ENCODE data around the gene BAG5.
A peak's percentile ranks its signal among the peaks of the same experiment; 100 is the strongest.
"Not testable (repeated sequence)": the region's sequence is repeated elsewhere in the genome, so short reads cannot be mapped to it uniquely, and the experiment has no call there.

The BAG5 gene

DNA sequence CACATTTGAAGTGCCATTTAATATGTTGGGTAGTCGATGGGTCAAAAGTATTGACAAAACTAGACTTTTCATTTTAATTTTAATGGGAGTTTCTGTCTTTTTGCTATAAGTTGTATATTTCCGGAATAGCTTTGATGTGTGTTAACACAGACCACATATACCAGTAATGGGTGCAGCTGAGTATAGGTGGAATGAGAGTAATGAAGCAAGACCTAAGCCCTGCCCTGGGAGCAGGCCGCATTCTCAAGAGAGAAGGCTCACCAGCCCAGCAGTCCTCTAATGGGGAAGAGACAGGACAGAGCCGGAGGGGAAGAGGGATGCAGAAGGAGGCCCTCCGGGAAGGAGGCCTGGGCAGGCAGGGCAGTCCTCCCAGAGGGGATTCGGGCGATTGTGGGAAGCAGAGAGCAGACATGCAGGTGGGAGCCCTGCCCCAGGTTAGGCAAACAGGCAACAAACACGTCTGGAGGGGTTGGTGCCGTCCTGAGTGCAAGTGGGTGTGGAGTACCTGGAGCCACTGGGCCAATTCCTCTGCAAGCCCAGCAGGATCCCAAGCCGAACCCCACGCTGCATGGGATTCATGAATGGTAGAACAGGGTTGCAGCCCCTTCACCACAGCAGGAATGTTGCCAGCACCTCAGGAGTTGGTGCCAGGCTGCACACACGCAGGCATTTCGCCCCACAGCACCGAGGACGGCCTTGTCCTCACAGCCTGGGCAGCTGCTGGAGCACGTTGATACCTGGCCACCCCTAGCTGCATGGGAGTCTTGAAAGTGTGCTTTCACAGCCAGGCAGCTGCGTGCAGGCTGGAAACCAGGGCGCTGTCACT is 47.6 kb downstream of the BAG5 start:
- no peak for DNase-seq
- no peak for TF ChIP-seq POLR2A (IDR thresholded peaks at IDR 0.05; ENCODE audit: low read length)
- TF ChIP-seq GATA1 (IDR thresholded peaks at IDR 0.05; ENCODE audit: low read depth, low read length): no peak

DNA sequence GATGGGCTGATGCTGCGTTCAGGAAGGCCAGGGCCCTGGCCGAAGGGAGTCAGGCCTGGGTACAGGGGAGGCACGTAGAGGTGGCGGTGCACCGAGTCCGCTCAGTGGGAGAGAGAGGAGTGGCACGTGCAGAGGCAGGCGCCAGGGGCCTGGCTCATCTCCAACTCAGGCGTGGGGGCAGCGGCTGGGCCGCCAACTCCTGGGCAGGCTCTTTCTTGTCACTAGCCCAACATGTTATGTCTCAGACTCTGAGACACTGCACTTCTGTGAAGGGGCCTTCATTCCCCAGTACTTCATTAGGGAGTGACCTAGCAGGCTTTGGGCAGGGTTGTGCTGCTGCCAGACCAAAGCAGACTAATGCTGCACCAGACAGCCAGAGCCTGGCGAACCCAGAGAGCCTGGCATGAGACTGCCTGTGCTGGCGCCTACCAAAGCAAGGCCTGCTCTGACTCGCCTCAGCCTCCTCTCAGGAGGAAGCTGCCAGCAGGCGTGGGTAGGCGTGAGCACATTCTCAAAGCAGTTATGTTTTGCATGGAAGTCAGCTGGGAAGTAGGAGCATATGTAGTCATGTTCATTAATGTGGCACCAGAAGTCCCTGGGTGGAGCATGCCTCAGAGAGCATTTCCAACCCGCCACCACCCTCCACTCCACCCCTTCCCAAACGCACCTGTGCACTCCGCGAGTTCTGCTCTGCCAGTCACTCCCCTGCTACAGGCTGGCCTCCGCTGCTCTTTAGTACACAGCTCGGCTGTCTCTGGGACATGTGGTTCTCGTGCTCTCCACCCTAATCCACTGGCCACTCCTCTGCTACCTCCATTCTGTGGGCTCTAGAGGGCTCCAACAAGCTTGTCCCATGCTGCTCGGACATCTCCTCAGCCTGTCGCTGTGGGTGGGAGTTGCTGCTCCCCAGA is 49.5 kb downstream of the BAG5 start:
- DNase-seq: peak; percentile 50 to 61
- TF ChIP-seq GATA1 (IDR thresholded peaks at IDR 0.05; ENCODE audit: low read depth, low read length): no peak
- no peak for TF ChIP-seq POLR2A (IDR thresholded peaks at IDR 0.05; ENCODE audit: low read length)

DNA sequence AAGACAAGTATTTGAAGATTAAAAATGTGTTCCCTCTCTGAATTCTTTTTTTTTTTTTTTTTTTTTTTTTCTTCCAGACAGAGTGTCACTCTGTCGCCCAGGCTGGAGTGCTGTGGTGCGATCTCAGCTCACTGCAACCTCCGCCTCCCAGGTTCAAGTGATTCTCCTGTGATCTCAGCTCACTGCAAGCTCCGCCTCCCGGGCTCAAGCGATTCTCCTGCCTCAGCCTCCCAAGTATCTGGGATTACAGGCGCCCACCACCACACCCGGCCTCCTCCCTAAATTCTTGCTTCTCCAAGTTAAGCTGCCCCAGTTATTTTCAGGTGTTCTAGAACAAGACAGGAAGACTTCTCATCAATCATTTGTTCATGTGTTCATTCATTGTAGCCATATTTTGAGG is 50.3 kb downstream of the BAG5 start:
- not testable (repeated sequence) for DNase-seq

DNA sequence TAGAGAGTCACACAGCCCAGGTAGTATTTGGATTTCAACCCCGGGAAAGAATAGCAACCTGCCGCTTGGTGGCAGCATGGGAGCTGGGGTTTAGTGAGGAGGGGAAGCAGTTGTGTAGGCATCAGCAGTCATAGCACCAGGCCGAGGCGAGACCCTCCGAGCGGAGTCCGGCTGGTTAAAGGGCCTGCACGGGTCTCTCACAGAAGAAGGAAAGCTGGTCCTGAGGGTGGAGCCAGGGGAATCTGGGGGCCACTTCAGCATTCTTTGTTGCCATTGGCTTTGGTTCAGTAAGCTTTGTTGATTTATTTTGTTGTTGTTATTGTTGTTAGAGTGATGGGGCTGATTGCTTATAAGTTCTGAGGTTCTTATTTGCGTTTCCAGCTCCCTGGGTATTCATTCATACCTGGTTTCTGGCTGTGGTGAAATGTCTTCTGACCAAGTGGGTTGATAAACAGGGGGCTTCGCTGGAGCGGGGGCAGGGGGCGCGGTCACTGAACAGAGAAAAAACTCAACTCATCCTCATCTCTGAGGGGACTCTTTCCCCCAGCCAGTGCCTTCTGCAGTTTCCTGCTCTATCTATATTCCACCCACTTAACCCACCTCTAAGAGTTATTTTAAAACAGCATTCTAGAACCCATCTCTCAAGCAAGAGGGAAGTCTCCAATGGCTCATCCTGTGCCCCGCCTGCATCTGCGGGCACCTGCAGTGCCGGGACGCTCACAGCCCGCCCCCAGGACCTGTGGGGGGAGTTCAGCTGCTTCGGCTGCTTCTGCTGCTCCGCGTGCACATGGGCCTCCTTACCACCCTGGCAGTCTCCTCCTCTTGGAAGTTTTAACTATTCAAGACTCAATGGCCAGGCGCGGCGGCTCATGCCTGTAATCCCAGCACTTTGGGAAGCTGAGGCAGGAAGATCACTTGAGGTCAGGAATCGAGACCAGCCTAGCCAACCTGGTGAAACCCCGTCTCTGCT is 51.4 kb downstream of the BAG5 start:
- no peak for DNase-seq
- no peak for TF ChIP-seq GATA1 (IDR thresholded peaks at IDR 0.05; ENCODE audit: low read depth, low read length)

DNA sequence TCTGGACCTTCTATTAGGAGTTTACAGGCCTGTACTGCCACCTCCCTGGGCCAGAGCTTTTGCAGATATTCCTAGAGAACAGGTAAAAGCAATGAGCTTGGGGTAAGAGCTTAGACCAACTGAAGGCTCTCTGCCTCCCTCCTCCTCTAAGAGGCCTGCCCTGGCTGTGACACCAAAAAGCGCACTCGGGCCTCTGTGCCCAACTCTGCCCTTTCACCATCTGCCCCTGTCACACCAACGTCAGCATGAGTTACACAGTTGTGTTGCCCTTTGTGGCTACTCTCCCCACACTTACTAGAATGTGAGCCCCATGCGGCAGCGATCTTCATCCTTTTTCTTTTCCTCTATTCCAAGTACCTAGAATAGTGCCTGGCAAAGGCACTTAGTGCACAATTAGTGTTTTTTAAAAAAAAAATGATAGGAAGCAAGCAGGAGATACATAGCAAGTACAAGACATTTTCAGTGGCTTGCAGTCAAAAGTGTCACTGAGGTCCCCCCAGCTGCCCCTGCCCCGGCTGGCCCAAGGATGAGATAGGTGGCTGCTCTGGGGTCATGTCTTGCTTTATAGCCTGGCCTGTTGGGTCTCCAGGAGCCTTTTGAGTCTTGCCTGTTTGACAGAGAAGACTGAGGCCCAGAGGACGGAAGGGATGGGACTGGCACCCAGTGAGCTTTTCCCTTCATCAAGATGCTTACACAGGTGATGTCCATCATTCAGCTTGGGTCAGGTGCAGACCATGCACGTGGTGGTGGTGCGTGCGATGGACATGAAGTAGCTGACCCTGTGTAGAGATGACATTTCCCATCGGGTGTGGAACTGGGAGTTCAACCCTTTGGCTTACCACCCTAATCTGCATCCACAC is 52.4 kb downstream of the BAG5 start:
- no peak for DNase-seq
- TF ChIP-seq POLR2A (IDR thresholded peaks at IDR 0.05; ENCODE audit: low read length) (no peak), GATA1 (IDR thresholded peaks at IDR 0.05; ENCODE audit: low read depth, low read length) (no peak)

DNA sequence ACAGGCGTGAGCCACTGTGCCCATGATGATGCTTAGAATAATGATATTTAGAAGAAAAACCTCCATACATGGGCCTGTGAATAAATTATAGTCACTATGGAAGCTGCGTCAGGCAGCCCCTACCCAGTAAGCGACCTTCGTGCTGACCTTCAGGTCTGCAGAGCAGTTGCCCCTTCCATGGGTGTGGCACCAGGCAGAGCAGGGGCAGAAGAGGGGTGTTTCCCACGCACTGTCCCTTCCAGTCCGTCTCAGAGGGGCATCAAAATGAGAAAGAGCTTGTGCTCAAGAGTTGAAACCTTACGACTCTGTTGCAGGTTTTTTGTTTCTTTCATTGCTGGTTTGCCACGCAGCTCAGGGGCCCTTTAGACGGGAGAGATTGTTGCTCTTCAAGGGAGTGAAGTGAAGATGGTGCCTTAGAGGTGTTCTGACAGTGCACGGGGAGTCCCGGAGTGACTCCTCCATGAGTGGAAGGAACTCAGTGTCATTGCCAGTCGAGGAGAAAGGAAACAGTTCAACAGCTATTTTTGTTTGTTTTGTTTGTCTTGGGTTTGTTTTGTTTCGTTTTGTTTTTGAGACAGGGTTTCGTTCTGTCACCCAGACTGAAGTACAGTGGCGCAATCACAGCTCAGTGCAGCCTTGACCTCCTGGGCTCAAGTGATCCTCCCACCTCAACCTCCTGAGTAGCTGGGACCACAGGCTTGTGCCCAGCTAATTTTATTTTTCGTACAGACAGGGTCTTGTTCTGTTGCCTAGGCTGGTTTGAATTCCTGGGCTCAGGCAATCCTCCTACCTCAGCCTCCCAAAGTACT is 53.7 kb downstream of the BAG5 start:
- TF ChIP-seq POLR2A (IDR thresholded peaks at IDR 0.05; ENCODE audit: low read length): no peak
- no peak for TF ChIP-seq GATA1 (IDR thresholded peaks at IDR 0.05; ENCODE audit: low read depth, low read length)
- no peak for DNase-seq

DNA sequence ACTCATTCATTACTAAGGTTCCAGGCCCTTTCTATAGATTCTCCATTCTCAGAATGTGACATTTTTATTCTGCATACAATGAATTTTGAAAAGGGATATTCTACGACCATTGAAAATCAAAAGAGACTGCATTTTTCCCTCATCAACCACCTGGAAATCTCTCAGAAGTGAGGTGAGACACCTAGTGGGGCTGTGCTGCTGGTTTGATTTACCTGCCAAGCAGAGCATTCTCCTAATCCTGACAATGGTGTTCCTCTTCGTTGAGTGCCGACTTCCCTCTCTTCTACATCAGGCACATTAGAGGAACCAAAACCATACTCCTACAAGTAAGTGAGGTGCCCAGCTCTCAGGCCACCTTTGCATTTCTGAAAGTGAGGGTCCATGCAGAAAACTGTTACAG is 54.7 kb downstream of the BAG5 start:
- no peak for DNase-seq
- TF ChIP-seq POLR2A (IDR thresholded peaks at IDR 0.05; ENCODE audit: low read length) (no peak), GATA1 (IDR thresholded peaks at IDR 0.05; ENCODE audit: low read depth, low read length) (no peak)

All from erythroblast (primary cell).